Mesenchymal stem cell (in vitro differentiated cells and primary cell): Measurements from ENCODE around the gene CNBD2.
"Not testable (repeated sequence)": the region's sequence is repeated elsewhere in the genome, so short reads cannot be mapped to it uniquely, and the experiment has no call there.

ENCODE experiments used
- DNase-seq: peaks from one replicate; pipeline ENCODE4 v3.0.0-alpha.2; 2013
- H2AFZ ChIP-seq: one replicate; pipeline ENCODE4 v1.6.1; 2013; ENCODE audit warnings: low read depth, mild to moderate bottlenecking, control low read depth, inconsistent platforms, low read length, moderate library complexity
- H2AK5ac ChIP-seq: 2 replicates; pipeline ENCODE4 v1.6.1; 2013; ENCODE audit warnings: low read length, moderate library complexity, mild to moderate bottlenecking, inconsistent platforms; ENCODE audit not compliant: severe bottlenecking
- H2BK120ac ChIP-seq: one replicate; pipeline ENCODE4 v1.6.1; 2013; ENCODE audit warnings: low read depth, mild to moderate bottlenecking, inconsistent platforms, low read length, moderate library complexity
- H2BK12ac ChIP-seq, 2 experiments: one replicate each; pipeline ENCODE4 v1.6.1; 2013; ENCODE audit warnings: inconsistent platforms in 2 of 2, low read length in 2 of 2, mild to moderate bottlenecking in 2 of 2, moderate library complexity in 2 of 2, control low read depth in 1 of 2
- H2BK15ac ChIP-seq: one replicate; pipeline ENCODE4 v1.6.1; 2013; ENCODE audit warnings: mild to moderate bottlenecking, low read depth, inconsistent platforms; ENCODE audit not compliant: poor library complexity, severe bottlenecking
- H2BK5ac ChIP-seq: 2 replicates; pipeline ENCODE4 v1.6.1; 2013; ENCODE audit warnings: low read depth, mild to moderate bottlenecking, low read length, control low read depth, inconsistent platforms; ENCODE audit not compliant: poor library complexity, severe bottlenecking
- H3K14ac ChIP-seq, 2 experiments: one replicate each; pipeline ENCODE4 v1.6.1; 2013; ENCODE audit warnings: inconsistent platforms in 2 of 2, low read length in 2 of 2, control low read depth in 1 of 2, mild to moderate bottlenecking in 1 of 2, moderate library complexity in 1 of 2
- H3K18ac ChIP-seq, 2 experiments: one replicate each; pipeline ENCODE4 v1.6.1; 2013; ENCODE audit warnings: inconsistent platforms in 2 of 2, low read length in 2 of 2, control low read depth in 1 of 2, low read depth in 1 of 2, mild to moderate bottlenecking in 1 of 2
- H3K23ac ChIP-seq, 2 experiments: one replicate each; pipeline ENCODE4 v1.6.1; 2013; ENCODE audit warnings: inconsistent platforms in 2 of 2, low read length in 2 of 2, mild to moderate bottlenecking in 2 of 2, moderate library complexity in 2 of 2, control low read depth in 1 of 2
- H3K27ac ChIP-seq: 2 replicates; pipeline ENCODE4 v1.5.1; 2013; ENCODE audit warnings: mild to moderate bottlenecking, moderate library complexity, low read length, control low read depth, inconsistent platforms; ENCODE audit not compliant: poor library complexity, severe bottlenecking
- H3K27me3 ChIP-seq, 2 experiments: 2 replicates each; pipeline versions ENCODE4 v1.6.1 to v1.7.0; 2013; ENCODE audit warnings: low read length in 2 of 2, mild to moderate bottlenecking in 2 of 2, moderate library complexity in 2 of 2, control low read depth in 1 of 2, inconsistent platforms in 1 of 2; ENCODE audit not compliant: control insufficient read depth in 1 of 2, insufficient read depth in 1 of 2
- H3K36me3 ChIP-seq, 2 experiments: 2 replicates each; pipeline versions ENCODE4 v1.6.1 to v1.7.0; 2013; ENCODE audit warnings: low read length in 2 of 2, control low read depth in 1 of 2, inconsistent platforms in 1 of 2, low read depth in 1 of 2, mild to moderate bottlenecking in 1 of 2; ENCODE audit not compliant: insufficient read depth in 2 of 2, control insufficient read depth in 1 of 2
- H3K4ac ChIP-seq, 2 experiments: one replicate each; pipeline ENCODE4 v1.6.1; 2013; ENCODE audit warnings: inconsistent platforms in 2 of 2, low read length in 2 of 2, mild to moderate bottlenecking in 2 of 2, moderate library complexity in 2 of 2, control low read depth in 1 of 2, low read depth in 1 of 2
- H3K4me1 ChIP-seq: 2 replicates; pipeline ENCODE4 v1.6.1; 2013; ENCODE audit warnings: low read depth, low read length, control low read depth; ENCODE audit not compliant: control insufficient read depth, insufficient read depth
- H3K4me2 ChIP-seq: 2 replicates; pipeline ENCODE4 v1.6.1; 2013; ENCODE audit warnings: low read length, mild to moderate bottlenecking, inconsistent platforms; ENCODE audit not compliant: poor library complexity, severe bottlenecking
- H3K4me3 ChIP-seq, 2 experiments: 2 replicates each; pipeline versions ENCODE4 v1.5.1 to v1.7.0; 2013; ENCODE audit warnings: low read length in 2 of 2, mild to moderate bottlenecking in 2 of 2, control low read depth in 1 of 2, low read depth in 1 of 2; ENCODE audit not compliant: insufficient read depth in 1 of 2
- H3K79me1 ChIP-seq: replicated peaks from 2 replicates; pipeline ENCODE4 v1.6.1; 2013; ENCODE audit warnings: mild to moderate bottlenecking, control low read depth, low read length, inconsistent platforms; ENCODE audit not compliant: poor library complexity, severe bottlenecking
- H3K9ac ChIP-seq: 2 replicates; pipeline ENCODE4 v1.7.0; 2013; ENCODE audit warnings: mild to moderate bottlenecking, low read length, moderate library complexity
- H3K9me3 ChIP-seq: 2 replicates; pipeline ENCODE4 v1.7.0; 2013; ENCODE audit warnings: mild to moderate bottlenecking, low read length; ENCODE audit not compliant: control insufficient read depth
- H4K8ac ChIP-seq: one replicate; pipeline ENCODE4 v1.6.1; 2013; ENCODE audit warnings: inconsistent platforms, mild to moderate bottlenecking, low read length, moderate library complexity
- H4K91ac ChIP-seq: one replicate; pipeline ENCODE4 v1.6.1; 2013; ENCODE audit warnings: mild to moderate bottlenecking, low read length, inconsistent platforms
- WGBS: methylation state at CpG from one replicate; pipeline ENCODE4 v1.1.7; 2013; ENCODE audit warnings: mixed read lengths; 5-methylcytosine and 5-hydroxymethylcytosine counted together

CNBD2 gene

GRCh38 chr20:35959291-35959690, 9.1 kb upstream of the CNBD2 start:
- not testable (repeated sequence) for H2BK15ac ChIP-seq, H2AK5ac ChIP-seq, H3K9me3 ChIP-seq, H2BK120ac ChIP-seq, H3K27me3 ChIP-seq, DNase-seq, H2AFZ ChIP-seq, H3K4me2 ChIP-seq, H3K9ac ChIP-seq, H3K4ac ChIP-seq, H4K91ac ChIP-seq, H3K23ac ChIP-seq, H2BK5ac ChIP-seq, H3K27ac ChIP-seq, H3K4me3 ChIP-seq, H3K14ac ChIP-seq, H3K36me3 ChIP-seq, H3K4me1 ChIP-seq, H3K18ac ChIP-seq, H4K8ac ChIP-seq, H2BK12ac ChIP-seq
- WGBS, result 77% methylated on average over 5 of the region's 6 CpGs
- H3K79me1 ChIP-seq, result peaks cover 11% of the 10 kb centered on the region

- H2BK120ac ChIP-seq, result no peak overlapping the region
- no peaks in the 10 kb centered on the region for H3K36me3 ChIP-seq
- H3K79me1 ChIP-seq, result no peaks in the 10 kb centered on the region
- no peaks in the 10 kb centered on the region for H3K9me3 ChIP-seq
- H3K4ac ChIP-seq, result no peak overlapping the region
- H2BK15ac ChIP-seq, result no peak overlapping the region
- H3K14ac ChIP-seq, result no peak overlapping the region
- WGBS, result 83% methylated on average over 1 of the region's 4 CpGs
- no peak overlapping the region for H2BK5ac ChIP-seq
- H2AK5ac ChIP-seq, result no peak overlapping the region
- H3K4me3 ChIP-seq, result no peak overlapping the region
- no peak overlapping the region for H3K4me2 ChIP-seq
- no peak overlapping the region for H3K27ac ChIP-seq
- H3K9ac ChIP-seq, result no peak overlapping the region
- H4K8ac ChIP-seq, result no peak overlapping the region
- no peak overlapping the region for H4K91ac ChIP-seq
- no peak overlapping the region for H3K18ac ChIP-seq
- no peak overlapping the region for H2BK12ac ChIP-seq
- no peak for DNase-seq
- H3K23ac ChIP-seq, result no peak overlapping the region
- no peaks in the 10 kb centered on the region for H3K4me1 ChIP-seq
- no peak overlapping the region for H2AFZ ChIP-seq
- peaks cover 10 to 15% of the 10 kb centered on the region in 2 experiments for H3K27me3 ChIP-seq
These were observed 4.5 kb upstream of the CNBD2 start for GRCh38 chr20:35963878-35964277.

GRCh38 chr20:35968930-35969329, 540 bp downstream of the CNBD2 start:
- H3K14ac ChIP-seq, result no peak overlapping the region
- peaks cover 11 to 12% of the 10 kb centered on the region in 2 experiments for H3K27me3 ChIP-seq
- H2AK5ac ChIP-seq, result no peak overlapping the region
- WGBS, result no CpG with 5 or more reads among the region's 1 CpG
- H2BK5ac ChIP-seq, result no peak overlapping the region
- H3K9me3 ChIP-seq, result no peaks in the 10 kb centered on the region
- no peak overlapping the region for H3K4me2 ChIP-seq
- H3K4ac ChIP-seq, result no peak overlapping the region
- H3K79me1 ChIP-seq, result no peaks in the 10 kb centered on the region
- H3K4me3 ChIP-seq, result no peak overlapping the region
- no peak for DNase-seq
- no peak overlapping the region for H3K9ac ChIP-seq
- no peak overlapping the region for H3K18ac ChIP-seq
- H2AFZ ChIP-seq, result no peak overlapping the region
- no peak overlapping the region for H4K91ac ChIP-seq
- H3K27ac ChIP-seq, result no peak overlapping the region
- no peak overlapping the region for H2BK15ac ChIP-seq
- no peak overlapping the region for H3K23ac ChIP-seq
- H2BK120ac ChIP-seq, result no peak overlapping the region
- H2BK12ac ChIP-seq, result no peak overlapping the region
- no peaks in the 10 kb centered on the region for H3K4me1 ChIP-seq
- H3K36me3 ChIP-seq, result no peaks in the 10 kb centered on the region
- H4K8ac ChIP-seq, result no peak overlapping the region

DNA sequence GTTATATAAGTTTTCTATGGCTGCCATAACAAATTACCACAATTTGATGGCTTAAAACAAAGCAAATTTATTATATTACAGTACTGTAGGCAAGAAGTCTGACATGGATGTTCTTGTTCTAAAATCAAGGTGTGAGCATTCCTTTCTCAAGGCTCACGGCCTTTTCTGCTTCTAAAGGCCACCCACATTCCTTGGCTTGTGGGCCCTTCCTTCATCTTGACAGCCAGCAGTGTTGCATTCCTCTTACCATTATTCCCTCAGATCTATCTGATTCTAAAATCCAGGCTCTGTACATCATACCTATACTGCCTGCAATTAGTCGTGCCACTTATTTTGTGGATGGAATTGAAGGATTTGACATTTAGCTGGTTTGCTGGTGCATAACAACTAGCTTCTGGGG, 3.6 kb downstream of the CNBD2 start:
- Histone ChIP-seq H3K4me2 (no peak overlapping the region), H3K4me3 (no peak overlapping the region), H3K36me3 (no peaks in the 10 kb centered on the region), H3K27ac (no peak overlapping the region), H3K4me1 (no peaks in the 10 kb centered on the region), H3K14ac (no peak overlapping the region), H2AK5ac (no peak overlapping the region), H3K27me3 (peaks cover 12 to 16% of the 10 kb centered on the region in 2 experiments), H3K4ac (no peak overlapping the region), H2BK120ac (no peak overlapping the region), H4K8ac (no peak overlapping the region), H3K9me3 (no peaks in the 10 kb centered on the region), H3K23ac (no peak overlapping the region), H4K91ac (no peak overlapping the region), H3K9ac (no peak overlapping the region), H3K18ac (no peak overlapping the region), H2BK15ac (no peak overlapping the region), H2BK12ac (no peak overlapping the region), H2AFZ (no peak overlapping the region), H3K79me1 (no peaks in the 10 kb centered on the region), H2BK5ac (no peak overlapping the region)
- DNase-seq, result no peak
- WGBS, result 64% methylated on average over 1 of the region's 2 CpGs
